MCF 10A (cell line): ENCODE data around the gene NOXO1. TPM values are rescaled to one million over a fixed set of nuclear protein-coding genes. Genes with fewer than 3 reads are reported as not detected.
A peak's percentile ranks its signal among the peaks of the same experiment; 100 is the strongest.
"Not testable (repeated sequence)": the region's sequence is repeated elsewhere in the genome, so short reads cannot be mapped to it uniquely, and the experiment has no call there.

Experiments
- BruUV-seq: library from RNA; stranded (reverse); fragments of 400-500 nt; replicated peaks from 2 replicates; lab custom pipeline; 2021; lab: Mats Ljungman, UMichigan
- CTCF ChIA-PET: fragments of 300-600 bp; sonication (Branson Sonifier 250); formaldehyde crosslinking; extraction: SDS; loops from one replicate; lab custom pipeline; 2021; ENCODE audit warnings: antibody characterized with exemption, inconsistent platforms; lab: Yijun Ruan, JAX
- POLR2A ChIA-PET: fragments of 300-600, 350-650 bp; sonication (Branson Sonifier 250); formaldehyde crosslinking; extraction: SDS; loops from one replicate; lab custom pipeline; 2020; ENCODE audit warnings: antibody characterized with exemption, inconsistent platforms; lab: Yijun Ruan, JAX
- DNase-seq: peaks from one replicate; pipeline ENCODE4 v3.0.0-alpha.2; 2018; ENCODE audit not compliant: unreplicated experiment
- H3K27ac Mint-ChIP-seq: one replicate; pipeline ENCODE4 v1.8.0; 2022; ENCODE audit warnings: mild to moderate bottlenecking, low read depth, mixed read lengths; ENCODE audit not compliant: unreplicated experiment
- H3K27me3 Mint-ChIP-seq: one replicate; pipeline ENCODE4 v1.8.0; 2022; ENCODE audit warnings: mixed read lengths; ENCODE audit not compliant: insufficient read depth, unreplicated experiment
- H3K36me3 Mint-ChIP-seq: one replicate; pipeline ENCODE4 v1.8.0; 2022; ENCODE audit warnings: mild to moderate bottlenecking, moderate library complexity, mixed read lengths; ENCODE audit not compliant: insufficient read depth, unreplicated experiment
- H3K4me1 Mint-ChIP-seq: one replicate; pipeline ENCODE4 v1.8.0; 2022; ENCODE audit warnings: mixed read lengths; ENCODE audit not compliant: insufficient read depth, unreplicated experiment
- H3K4me3 Mint-ChIP-seq: one replicate; pipeline ENCODE4 v1.8.0; 2022; ENCODE audit warnings: mild to moderate bottlenecking, moderate library complexity, mixed read lengths; ENCODE audit not compliant: unreplicated experiment
- H3K9me3 Mint-ChIP-seq: one replicate; pipeline ENCODE4 v1.8.0; 2022; ENCODE audit warnings: mixed read lengths; ENCODE audit not compliant: unreplicated experiment
- intact Hi-C: fragments of 100-400 bp; cut with micrococcal nuclease; formaldehyde crosslinking; loops from 2 replicates; pipeline ENCODE4 v1.14.1; 2022
- total RNA-seq: library from RNA; stranded (reverse); gene quantifications from 2 replicates; pipeline ENCODE4 v1.2.3, GENCODE V29; 2022
- TF ChIP-seq, protein P1 (sequence below): fragments of 200-600 bp; IDR thresholded peaks from one replicate; pipeline ENCODE4 v1.8.0; 2022; ENCODE audit warnings: antibody characterized with exemption, mild to moderate bottlenecking; ENCODE audit not compliant: unreplicated experiment

The NOXO1 gene
- total RNA-seq, 1 experiment from 2014 or later: 1.1 TPM

DNA sequence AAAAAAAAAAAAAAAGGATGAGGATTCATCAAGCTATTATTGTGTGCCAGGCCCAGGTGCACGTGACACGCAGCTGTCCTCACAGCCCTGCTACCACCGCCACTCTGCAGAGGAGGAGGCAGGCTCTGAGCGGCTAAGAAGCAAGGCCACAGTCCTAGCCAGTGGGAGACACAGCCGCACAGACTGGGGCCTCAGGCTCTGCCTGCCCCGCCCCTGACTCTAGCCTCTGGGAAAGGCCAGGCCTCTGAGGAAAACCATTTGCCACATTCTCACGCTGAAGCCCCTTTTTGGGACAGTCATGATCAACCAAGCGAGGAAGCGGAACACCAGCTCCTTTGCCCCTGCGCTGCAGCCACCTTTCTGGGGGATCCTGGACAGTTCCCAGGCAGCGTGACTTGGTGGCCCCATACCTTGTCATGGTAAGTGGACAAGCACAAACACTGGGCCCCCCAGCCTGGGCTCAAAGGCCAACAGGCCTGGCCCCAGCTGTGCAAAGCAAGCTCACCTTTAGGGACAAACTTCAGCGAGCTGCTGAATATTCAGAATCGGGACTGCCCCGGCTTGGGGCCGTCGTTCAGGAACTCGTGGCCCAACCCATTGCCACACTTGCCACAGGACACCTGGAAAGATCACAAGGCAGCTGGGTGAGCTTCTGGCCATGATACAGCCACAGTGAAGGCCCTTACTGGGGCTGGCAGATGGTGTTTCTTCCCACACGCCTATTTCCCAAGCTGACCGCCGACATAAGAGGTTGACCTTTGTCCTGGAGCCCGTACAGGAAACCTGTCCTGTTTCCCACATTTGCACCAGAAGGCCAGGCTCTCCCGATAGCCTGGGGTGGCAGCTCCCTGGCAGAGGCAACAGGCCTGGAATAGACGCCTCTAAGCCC is 40.8 kb downstream of the NOXO1 start:
- ChIA-PET CTCF (interaction anchor here (0.8 to 1.8 kb wide), 4 partner anchors 10 to 1616 kb away, joined by 3 to 8 read pairs (median 3); no protein-coding TSS in a partner anchor), POLR2A (interaction anchor here (1.4 to 1.5 kb wide), 2 partner anchors 18 to 24 kb away, joined by 3 to 4 read pairs; partner anchors contain the start of gene RPS2)
- H3K9me3 Mint-ChIP-seq: no peaks in the 10 kb centered on the region
- no TSS peak for BruUV-seq
- H3K27me3 Mint-ChIP-seq: no peaks in the 10 kb centered on the region
- H3K4me1 Mint-ChIP-seq: peaks cover 5% of the 10 kb centered on the region
- H3K4me3 Mint-ChIP-seq: no peak overlapping the region
- no peak for DNase-seq
- H3K36me3 Mint-ChIP-seq: peaks cover 22% of the 10 kb centered on the region
- intact Hi-C loops: no loop called here
- H3K27ac Mint-ChIP-seq: no peak overlapping the region
- TF ChIP-seq, protein P1, sequence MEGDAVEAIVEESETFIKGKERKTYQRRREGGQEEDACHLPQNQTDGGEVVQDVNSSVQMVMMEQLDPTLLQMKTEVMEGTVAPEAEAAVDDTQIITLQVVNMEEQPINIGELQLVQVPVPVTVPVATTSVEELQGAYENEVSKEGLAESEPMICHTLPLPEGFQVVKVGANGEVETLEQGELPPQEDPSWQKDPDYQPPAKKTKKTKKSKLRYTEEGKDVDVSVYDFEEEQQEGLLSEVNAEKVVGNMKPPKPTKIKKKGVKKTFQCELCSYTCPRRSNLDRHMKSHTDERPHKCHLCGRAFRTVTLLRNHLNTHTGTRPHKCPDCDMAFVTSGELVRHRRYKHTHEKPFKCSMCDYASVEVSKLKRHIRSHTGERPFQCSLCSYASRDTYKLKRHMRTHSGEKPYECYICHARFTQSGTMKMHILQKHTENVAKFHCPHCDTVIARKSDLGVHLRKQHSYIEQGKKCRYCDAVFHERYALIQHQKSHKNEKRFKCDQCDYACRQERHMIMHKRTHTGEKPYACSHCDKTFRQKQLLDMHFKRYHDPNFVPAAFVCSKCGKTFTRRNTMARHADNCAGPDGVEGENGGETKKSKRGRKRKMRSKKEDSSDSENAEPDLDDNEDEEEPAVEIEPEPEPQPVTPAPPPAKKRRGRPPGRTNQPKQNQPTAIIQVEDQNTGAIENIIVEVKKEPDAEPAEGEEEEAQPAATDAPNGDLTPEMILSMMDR: no peak

- H3K27me3 Mint-ChIP-seq, intact Hi-C loops, DNase-seq, H3K9me3 Mint-ChIP-seq, BruUV-seq, H3K27ac Mint-ChIP-seq, H3K4me1 Mint-ChIP-seq, H3K4me3 Mint-ChIP-seq: not testable (repeated sequence)
- ChIA-PET POLR2A (interaction anchor here (1.5 kb wide), 1 partner anchor 25 kb away, joined by 4 read pairs; the partner anchor contains the start of gene RPS2), CTCF (interaction anchor here (0.6 to 1.4 kb wide), 4 partner anchors 10 to 1615 kb away, joined by 3 read pairs; no protein-coding TSS in a partner anchor)
- peaks cover 22% of the 10 kb centered on the region for H3K36me3 Mint-ChIP-seq
Observed at GRCh38 chr16:1939833-1940232, 41.4 kb downstream of the NOXO1 start.

DNA sequence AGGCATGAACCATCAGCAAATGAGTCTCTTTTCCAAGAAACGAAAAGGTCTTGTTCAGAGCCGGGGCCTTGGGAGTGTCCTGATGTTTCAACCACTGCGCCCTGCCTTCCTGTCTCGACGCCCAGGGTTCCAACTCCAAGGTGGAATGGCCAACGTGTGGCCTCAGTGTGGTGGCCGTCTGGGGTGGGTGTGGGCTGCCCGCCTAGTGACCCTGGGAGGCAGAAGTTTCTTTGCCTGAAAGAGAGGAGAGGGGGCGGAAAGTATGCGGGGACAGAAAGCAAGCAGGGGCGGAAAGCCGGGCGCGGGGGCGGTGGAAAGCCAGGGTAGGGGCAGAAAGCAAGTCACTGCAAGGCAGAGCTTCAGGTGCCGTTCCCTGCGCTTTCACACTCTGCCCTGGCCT is 42.4 kb downstream of the NOXO1 start:
- intact Hi-C loops: no loop called here
- peaks cover 5% of the 10 kb centered on the region for H3K4me1 Mint-ChIP-seq
- H3K4me3 Mint-ChIP-seq: no peak overlapping the region
- no TSS peak for BruUV-seq
- TF ChIP-seq, protein P1: no peak
- ChIA-PET POLR2A (no interaction called here), CTCF (interaction anchor here (0.7 to 1.4 kb wide), 2 partner anchors 73 to 89 kb away, joined by 3 read pairs; no protein-coding TSS in a partner anchor)
- peaks cover 22% of the 10 kb centered on the region for H3K36me3 Mint-ChIP-seq
- no peaks in the 10 kb centered on the region for H3K9me3 Mint-ChIP-seq
- DNase-seq: no peak
- no peaks in the 10 kb centered on the region for H3K27me3 Mint-ChIP-seq
- no peak overlapping the region for H3K27ac Mint-ChIP-seq

GRCh38 chr16:1938316-1938715 is 43.0 kb downstream of the NOXO1 start:
- BruUV-seq: no TSS peak
- H3K4me3 Mint-ChIP-seq: no peak overlapping the region
- TF ChIP-seq, protein P1: no peak
- intact Hi-C loops: no loop called here
- peaks cover 22% of the 10 kb centered on the region for H3K36me3 Mint-ChIP-seq
- POLR2A ChIA-PET: interaction anchor here (0.7 to 1.4 kb wide), 2 partner anchors 15 to 27 kb away, joined by 3 to 7 read pairs; partner anchors contain the start of gene RPS2
- H3K27me3 Mint-ChIP-seq: no peaks in the 10 kb centered on the region
- DNase-seq: peak; percentile 78
- peaks cover 5% of the 10 kb centered on the region for H3K4me1 Mint-ChIP-seq
- CTCF ChIA-PET: interaction anchor here (0.7 to 1.3 kb wide), 2 partner anchors 14 to 88 kb away, joined by 3 read pairs; no protein-coding TSS in a partner anchor
- no peak overlapping the region for H3K27ac Mint-ChIP-seq
- H3K9me3 Mint-ChIP-seq: no peaks in the 10 kb centered on the region
